HG03558 (cell line): ENCODE results near the gene OPRL1.

Experiments used
- ATAC-seq: cut with Tn5 transposase; IDR thresholded peaks from one replicate; pipeline ENCODE4 v1.9.1; 2021; ENCODE audit warnings: moderate number of reproducible peaks; ENCODE audit not compliant: unreplicated experiment; ENCODE audit errors: extremely low read depth

The OPRL1 gene

DNA sequence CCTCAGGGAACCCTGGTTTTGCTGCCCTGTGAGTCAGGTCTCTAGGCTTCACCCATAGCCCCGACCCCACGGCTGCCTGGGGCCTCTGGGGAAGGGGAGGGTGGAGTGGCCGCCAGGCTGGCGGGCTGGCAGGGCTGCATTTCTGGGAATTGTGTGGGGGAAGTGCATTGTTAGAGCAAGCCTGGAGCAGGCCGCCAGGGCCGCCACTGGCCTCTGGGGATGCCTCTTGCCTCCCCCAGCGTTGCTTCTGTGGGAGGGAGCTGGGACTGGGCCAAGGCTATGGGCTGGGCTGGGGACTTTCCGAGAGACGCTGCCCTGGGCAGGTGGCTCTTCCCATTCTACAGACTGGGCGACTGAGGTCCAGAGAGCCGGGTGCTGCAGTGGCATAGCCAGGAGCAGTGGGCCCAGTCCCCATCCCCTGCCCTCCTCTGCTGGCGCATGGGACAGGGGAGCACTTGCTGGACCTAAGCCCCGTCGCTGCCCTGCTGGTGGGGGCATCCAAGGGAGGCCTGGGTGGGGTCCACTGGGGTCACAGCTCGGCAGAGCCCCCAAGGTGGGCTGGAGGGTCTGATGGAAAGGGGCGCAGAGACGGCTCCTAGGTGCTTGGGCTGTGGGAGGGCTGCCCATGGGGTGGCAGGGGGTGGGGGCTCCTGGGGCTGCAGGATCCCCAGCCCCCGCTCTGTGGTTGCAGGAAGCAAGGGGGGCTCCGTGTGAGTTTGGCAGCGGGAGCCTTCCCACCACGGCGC is 23.8 kb upstream of the OPRL1 start:
- no peak for ATAC-seq

DNA sequence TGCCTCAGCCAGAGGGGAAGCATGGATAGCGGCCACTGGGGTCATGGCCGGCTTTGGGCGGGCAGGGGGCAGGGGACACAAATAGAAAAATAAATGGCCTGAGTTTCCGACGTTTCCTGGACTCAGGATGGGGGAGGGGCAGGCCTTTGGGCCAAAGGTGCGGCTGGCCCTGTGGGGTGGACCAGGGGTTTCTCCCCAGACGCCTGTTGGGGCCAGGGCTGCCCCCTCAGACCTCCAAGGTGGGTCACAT is 23.3 kb upstream of the OPRL1 start:
- no peak for ATAC-seq

DNA sequence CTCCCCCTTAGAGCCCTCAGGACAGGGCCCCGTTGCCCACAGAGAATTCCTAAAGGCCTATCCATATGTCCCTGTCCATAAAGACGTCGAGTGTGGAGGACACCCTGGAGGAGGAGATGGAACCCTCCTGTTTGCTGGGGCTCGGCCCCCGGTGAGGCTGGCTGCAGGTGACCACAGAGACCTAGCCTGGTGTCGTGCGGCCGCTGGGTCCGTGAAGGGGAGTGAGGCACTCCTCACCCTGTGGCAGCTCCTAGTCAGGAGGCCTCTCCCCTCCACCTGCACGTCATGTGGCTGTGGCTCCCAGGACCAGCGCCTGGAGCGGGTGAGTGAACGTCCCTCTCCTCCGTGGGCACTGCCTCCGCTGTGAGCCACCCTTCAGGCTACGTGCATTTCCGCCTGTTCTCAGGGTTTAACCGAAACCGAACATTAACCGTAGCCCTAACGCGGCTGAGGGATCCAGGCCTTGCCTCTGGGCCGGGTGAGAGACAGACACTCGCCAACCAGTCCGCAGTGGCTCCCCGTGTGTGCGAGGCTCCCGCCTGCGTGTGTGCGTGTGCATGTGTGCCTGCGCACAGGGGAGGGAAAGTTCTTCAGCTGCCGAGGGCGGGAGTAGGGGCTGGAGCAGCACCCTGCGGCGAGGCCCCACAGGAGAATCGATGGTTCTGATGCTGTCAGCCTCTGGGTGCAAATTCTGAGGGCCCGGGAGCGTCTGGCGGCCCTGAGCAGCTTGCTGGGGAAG is 22.8 kb upstream of the OPRL1 start:
- ATAC-seq, result no peak

DNA sequence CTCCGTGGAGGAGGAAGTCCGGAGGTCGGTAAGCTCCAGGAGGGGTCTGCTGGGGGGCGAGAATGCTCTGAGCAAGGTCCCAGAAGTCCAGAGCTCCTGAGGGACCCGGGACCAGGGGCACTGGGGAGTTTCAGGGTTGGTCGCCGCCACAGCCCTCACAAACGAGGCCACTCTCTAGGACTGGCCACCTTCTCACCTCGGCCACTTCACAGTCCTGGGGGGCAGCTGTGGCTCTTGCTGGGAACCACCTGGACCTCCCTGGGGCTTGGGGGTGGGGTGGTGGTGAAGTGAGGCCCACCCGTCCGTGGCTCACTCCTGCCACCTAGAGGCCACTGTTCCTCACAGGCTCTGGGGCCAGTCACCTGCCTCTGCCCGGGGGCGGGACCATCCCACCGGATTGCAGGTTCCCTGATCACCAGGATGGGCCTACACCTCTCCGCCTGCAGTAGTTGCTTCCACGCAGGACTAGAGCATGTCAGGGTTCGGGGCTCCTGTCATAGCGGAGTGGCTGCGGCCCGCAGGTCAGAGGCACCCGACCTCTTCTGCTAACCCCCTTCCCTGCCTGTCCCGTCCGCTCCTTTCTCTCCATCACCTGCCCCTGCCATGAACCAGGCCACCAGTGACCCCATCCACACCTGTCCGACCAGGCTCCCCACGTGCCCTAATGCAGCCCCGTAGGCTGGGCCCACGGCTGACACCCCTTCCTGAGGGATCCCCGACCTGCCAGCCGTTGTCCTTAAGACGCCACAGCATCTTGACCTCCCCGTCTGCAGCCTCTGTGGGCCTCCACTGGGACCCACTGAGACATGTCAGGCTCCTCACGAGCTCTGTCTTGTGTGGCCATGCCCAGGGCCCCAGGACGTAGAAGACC is 22.0 kb upstream of the OPRL1 start:
- no peak for ATAC-seq

DNA sequence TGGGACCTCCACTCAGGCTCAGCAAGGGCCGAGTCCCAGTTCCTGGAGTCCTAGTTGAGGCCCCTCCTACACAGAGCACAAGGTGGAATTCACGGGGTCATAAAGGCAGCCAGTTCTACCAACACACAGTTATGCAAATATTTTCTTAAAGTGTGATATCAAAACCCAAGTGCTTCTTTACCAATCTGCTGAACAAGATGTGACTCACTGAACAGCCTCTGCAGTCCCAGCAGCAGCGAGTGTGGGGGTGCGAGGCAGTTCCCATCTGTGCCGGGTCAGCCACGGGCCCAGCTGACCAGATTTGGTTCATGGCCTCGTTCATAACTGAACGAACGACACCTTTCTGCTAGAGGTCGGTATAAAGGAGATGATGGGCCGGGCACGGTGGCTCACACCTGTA is 21.3 kb upstream of the OPRL1 start:
- ATAC-seq, result no peak

DNA sequence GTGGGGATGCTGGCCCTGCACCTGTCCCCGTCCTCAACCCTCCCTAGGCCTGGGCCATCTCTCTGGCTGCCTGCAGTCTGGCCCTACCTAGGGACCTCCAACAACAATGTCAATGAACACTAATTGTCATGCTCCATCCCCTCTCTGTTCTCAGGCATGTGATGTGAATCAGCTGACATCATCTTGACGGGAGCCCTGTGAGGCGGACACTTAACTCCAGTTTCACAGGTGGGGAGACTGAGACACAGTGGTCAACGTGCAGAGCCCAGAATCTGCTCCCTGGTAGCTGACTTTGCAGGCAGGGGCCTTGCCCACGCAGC is 17.6 kb upstream of the OPRL1 start:
- no peak for ATAC-seq

DNA sequence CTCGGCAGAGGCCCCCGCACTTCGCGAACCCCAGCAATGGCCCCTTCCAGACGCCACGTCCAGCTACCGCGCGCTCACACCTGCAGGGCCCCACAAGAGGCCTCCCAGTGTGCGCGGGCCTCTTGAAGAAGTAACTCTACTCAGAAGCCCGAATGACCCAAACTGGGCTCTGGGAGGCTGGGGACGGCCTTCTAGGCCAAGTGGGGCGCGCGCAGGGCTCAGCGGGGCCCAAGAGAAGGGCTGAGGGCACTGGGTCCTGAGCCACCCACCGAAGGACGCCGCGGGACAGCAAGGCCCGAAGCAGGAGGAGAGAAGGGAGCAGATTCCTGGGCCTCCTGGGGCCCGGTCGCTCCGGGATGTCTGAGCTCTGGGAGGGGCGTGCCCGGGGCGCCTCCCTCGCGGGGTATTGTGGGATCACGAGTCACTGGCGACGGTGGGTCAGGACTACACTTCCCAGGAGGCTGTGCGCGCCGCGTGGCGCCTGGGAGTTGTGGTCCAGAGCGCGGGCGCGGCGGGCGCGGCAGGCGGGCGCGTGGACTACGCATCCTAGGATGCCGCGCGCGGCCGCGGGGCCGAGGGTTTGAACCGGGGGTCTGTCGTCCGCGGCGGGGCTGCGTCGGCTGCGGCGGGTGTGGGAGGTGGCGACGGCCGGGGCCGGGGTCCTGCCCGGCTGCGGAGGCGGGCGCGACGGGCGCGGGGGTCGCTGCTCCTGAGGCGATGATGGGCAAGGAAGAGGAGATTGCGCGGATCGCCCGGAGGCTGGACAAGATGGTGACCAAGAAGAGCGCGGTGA is 17.1 kb upstream of the OPRL1 start, which contains the start of gene TCEA2:
TSS of gene TCEA2 (plus strand) at position 603 of the 793 bp plus-strand sequence. CDS start at position 718, 115 bp downstream.
- ATAC-seq, result peak; percentile 67

DNA sequence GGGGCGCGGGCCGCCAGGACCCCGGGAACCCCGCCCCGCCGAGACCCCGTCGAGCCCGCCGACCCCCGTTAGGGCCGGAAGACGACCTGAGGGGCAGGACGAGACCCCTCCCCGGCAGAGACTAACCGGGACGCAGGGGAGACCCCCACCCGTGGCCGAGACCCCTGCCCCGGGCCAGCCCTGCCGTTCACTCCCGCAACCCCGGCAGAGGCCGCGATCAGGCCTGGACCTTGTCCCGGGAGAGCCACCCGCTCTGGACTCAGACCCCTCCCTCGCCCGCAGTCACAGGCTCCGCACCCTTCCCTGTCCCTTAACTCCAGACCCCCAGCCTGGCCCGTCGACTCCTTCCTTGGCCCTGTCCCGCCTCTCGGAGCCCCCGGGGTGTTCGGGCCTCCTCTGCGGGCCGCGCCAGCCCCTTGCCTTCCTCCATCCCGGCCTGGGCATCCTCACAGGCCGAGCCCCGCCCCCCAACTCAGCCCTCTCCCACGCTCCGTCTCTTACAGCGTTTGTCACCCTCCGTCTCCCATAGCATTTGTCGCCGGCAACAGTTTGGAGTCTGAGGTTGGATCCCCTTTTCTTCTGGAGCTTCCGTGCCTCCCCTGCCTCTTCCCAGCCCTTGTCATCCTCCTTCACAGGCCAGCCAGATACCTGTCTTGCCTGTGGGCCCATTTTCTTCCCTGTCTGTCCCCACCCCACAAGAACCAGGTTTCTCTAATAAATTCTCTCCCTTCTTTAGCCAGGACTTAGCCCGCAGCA is 16.3 kb upstream of the OPRL1 start:
- ATAC-seq, result no peak

DNA sequence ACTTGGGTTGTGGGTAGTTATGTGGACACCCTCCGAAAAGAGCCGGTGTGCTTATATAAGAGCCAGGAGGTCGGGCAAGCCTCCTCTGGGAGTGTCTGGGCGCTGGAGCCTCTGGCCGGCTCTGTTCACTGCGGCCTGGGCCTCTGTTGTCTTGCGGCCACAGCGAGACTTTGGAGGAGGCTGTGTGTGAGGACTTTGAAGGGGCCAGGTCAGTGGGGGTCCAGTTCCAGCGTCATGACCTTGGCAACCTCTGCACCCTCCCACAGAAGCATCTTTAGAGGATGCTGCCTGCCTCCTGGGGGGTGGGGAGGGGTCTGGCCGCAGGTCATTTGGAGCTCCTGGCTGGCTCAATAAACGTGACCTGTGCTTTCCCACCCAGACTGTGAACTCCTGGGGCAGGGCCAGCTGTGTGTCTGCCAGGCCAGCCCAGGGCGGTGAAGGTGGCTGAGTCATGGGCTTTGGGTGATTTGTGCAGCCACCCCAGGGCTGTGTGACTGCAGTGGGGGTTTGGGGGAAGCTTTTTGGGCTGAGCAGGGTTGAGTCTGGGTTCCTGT is 15.7 kb upstream of the OPRL1 start:
- ATAC-seq, result no peak

DNA sequence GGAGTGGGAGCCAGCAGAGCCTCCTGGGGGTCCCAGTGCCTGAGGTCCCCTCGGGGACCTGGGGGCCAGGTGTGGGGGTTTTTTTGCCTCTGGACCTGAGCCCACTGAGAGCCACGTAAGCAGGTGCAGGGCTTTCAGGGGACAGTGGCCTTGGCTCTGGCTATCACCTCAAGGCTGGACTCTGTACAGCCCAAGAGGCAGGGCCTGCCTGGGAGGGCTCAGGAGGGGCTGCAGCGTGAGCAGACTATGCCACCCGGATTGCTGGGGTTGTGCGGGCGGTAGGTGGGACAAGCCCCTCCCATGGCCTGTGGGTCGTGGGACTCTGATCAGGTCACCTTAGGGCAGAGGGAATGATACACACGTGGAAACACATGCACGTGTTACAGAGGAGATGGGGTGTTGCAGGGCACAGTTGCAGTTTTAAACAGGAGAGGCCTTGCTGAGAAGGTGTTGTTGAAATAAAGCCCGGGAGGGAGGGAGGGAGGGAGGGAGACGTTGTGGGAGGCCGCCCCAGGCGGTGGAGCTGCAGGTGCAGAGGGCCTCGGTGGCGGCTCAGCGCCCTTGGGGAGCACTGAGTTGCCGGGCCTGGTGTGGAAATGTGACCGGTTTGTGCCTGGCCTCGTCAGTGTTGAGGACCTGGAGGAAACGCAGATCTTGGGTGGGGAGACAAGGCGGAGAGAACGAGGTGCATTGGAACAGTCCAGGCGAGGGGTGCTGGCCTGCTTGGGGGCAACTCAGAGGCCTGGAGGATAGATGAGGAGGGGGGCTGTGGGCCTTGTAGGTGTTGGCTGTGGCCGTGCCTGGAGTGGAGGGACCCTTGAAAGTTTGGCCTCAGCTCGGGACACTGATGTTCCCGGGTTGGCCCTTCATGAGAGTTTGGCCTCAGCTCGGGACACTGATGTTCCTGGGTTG is 14.6 kb upstream of the OPRL1 start:
- no peak for ATAC-seq

DNA sequence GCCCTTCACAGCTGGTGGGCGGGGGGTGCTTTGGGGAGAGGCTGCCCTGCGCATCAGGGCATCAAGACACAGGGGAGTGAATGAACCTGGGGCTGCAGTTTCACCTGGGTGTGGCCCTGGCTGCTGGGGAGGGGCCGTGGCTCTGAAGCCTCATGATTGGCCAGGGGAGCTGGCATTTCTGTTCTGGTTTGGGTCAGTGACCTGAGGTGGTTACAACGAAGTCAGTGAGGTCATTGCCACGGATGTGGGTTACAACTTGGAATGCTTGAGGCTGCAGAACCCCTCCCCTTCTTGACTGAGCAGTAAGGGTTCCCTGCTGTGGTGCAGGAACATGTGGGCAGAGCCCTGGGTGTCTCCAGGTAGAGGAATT is 13.9 kb upstream of the OPRL1 start:
- ATAC-seq, result no peak

DNA sequence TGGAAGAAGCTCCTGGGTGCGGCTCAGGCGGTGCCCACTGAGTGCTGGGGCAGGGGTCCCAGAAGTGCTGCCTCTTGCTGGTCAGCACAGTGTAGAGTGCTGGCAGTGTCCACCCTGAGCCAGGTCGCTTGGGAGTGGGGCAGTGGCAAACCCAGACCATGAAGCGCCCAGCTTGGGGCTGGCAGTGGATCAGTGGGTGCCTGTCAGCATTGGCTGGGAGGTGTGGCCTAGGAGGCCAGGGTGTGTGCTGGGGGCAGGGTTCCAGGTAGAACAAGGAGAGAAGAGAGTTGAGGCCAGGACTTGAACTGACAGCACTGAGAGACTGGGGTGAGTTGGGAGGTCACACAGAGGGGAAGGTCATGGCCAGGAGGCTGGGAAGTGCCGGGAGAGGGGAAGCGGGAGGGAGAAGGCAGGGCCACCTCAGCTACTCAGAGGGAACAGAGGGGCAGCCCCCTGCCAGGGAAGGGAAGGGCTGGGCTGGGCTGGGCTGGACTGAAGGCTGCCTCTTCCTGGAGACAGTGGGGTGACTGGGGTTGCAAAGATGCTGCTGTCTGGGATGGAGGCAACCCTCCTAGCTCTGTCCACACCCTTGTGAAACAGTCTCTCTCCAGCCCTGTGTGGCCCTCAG is 12.8 kb upstream of the OPRL1 start:
- ATAC-seq, result no peak

DNA sequence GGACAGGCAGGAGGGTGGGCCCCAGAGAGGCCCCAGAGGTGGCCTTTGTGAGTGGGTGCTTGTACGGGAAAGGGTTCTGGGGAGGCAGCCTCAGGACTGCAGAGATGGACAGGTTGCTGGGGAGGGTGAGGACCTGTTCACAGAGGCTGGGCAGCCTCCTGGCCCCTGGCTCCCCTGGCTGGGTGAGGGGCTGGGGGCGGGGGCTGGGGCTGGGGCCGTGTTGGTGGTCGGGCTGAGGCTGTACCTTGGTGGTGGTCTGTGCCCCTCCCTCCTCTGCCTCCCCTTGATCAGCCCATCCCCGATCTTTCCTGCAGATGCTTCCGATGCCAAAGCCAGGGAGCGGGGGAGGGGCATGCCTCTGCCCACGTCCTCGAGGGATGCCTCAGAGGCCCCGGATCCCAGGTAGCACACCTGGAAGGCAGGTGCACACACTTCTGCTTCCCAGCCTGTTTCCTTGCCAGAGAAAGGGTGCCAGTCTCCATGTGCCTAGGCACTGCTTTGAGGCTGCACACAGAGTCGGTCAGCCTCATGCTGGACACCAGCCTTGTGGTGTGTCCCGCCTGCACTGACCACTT is 12.1 kb upstream of the OPRL1 start:
- no peak for ATAC-seq

DNA sequence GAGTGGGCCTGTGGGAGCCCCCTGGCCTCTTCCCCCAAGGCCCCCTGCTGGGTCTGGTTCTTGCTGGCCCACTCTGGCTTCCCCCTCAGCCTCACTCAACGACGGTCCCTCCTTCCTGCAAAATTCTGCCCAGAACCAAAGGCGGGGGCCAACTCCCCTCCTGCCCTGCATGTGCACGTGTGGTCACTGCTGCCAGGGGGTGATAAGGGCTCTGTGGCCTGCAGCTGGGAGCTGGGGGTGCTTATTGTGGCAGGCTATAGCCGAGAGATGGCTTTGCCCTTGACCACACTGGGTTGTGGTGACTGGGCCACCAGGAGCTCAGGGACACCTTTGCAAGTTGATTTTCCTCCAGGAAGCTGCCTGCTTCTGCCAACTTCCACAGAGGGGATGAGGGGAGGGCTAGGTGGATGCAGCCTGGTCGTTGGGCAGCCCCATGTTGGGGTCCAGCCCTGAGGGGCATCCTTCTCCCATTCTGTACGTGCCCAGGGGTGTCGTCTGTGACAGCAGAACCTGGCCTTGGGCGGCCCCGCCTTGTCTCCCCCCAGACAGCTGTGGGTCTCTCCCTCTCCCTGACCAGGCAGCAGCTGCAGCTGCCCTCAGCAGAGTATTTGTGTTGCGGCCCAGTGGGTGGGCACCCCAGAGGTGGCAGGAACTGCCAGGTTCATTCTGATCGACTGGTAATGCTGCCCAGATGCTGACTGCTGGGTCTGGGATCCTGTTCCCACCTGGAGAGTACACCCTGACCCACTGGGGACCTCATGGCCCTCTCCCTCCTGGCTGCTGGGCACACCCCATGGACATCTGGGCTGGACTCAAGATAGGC is 11.3 kb upstream of the OPRL1 start:
- no peak for ATAC-seq

DNA sequence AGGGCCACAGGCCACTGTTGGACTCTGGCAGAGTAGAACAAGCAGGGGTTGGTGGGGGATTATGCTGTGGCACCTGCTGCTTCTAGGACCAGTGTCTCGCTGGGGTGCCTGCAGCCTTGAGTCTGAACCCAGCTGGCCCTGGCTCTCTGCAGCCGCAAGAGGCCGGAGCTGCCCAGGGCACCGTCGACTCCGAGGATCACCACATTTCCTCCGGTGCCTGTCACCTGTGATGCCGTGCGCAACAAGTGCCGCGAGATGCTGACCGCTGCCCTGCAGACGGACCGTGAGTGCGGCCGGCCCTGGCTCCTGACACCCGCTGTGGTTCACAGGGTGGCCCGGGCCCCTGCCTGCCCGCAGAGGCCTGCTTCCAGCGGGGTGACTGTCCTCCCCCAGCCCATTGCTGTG is 10.7 kb upstream of the OPRL1 start:
- no peak for ATAC-seq

DNA sequence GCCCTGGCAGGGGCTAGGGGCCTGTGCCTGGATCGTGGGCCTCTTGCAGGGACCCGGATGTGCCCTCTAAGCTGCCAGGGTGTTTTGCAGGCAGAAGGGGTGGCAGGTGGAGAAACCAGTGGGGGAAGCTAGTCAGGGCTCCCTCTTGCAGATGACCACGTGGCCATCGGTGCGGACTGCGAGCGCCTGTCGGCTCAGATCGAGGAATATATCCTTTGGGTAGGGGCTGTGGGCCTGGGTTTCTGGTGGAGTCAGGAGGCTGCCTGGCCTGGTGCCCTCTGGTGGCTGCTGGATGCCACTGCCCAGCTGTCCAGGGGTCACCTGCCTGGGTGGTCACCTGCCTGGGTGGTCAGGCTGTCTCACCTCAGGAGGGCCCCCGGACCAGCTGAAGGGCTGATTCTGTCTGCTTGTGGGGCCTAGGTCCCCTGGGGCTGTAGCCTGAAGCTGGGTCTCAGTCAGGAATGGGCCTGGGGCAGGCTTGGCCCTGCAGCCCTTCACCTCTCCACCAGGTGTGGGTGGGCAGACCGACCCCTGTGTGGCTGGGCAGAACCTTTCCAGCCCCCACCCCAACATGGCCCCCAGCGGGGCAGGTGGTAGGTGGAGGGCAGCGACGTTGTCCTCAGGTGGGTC is 10.2 kb upstream of the OPRL1 start:
- ATAC-seq, result no peak
